Measurements from ENCODE around the gene MSMP. TPM values are rescaled to one million over a fixed set of nuclear protein-coding genes. Genes with fewer than 3 reads are reported as not detected.

The MSMP gene
- total RNA-seq, 1 donor from 2014 or later: 42.5 TPM

GRCh38 chr9:35717132-35717870, 36.8 kb downstream of the MSMP start:
- DNase-seq: no peak

- DNase-seq: no peak
Observed at GRCh38 chr9:35716230-35716629, 37.8 kb downstream of the MSMP start.

- DNase-seq: no peak
Observed at GRCh38 chr9:35714579-35715252, 39.4 kb downstream of the MSMP start.

GRCh38 chr9:35714123-35714522, 40.0 kb downstream of the MSMP start:
- no peak for DNase-seq

GRCh38 chr9:35713578-35713977, 40.5 kb downstream of the MSMP start:
- DNase-seq: no peak

GRCh38 chr9:35712762-35713400, 41.2 kb downstream of the MSMP start:
- DNase-seq: no peak

- DNase-seq: no peak
Observed at GRCh38 chr9:35711501-35712428, 42.3 kb downstream of the MSMP start.

- no peak for DNase-seq
Observed at GRCh38 chr9:35710818-35711500, 43.1 kb downstream of the MSMP start.

GRCh38 chr9:35708146-35708545, 45.9 kb downstream of the MSMP start:
- no peak for DNase-seq

GRCh38 chr9:35706951-35707350, 47.1 kb downstream of the MSMP start:
- no peak for DNase-seq

GRCh38 chr9:35705836-35706430, 48.1 kb downstream of the MSMP start:
- no peak for DNase-seq

- no peak for DNase-seq
Observed at GRCh38 chr9:35705372-35705771, 48.7 kb downstream of the MSMP start.

- DNase-seq: no peak
Observed at GRCh38 chr9:35703906-35704672, 50.0 kb downstream of the MSMP start.

Other genes starting within 250 kb of the MSMP start
- gene TESK1, start 149.0 kb downstream of the MSMP start, total RNA-seq: 8.7 and 11.6 TPM in 2 replicates
- 0.14 TPM in 1 of 2 replicates, not detected in the other for gene CD72, start 135.9 kb downstream of the MSMP start, total RNA-seq
- not detected in 2 replicates for gene SIT1, start 103.3 kb downstream of the MSMP start, total RNA-seq
- 9,128 and 10,291 TPM in 2 replicates for gene RMRP, start 96.3 kb downstream of the MSMP start, total RNA-seq
- gene CCDC107, start 96.0 kb downstream of the MSMP start, total RNA-seq: 8.5 and 12.4 TPM in 2 replicates
- 0.34 and 3.1 TPM in 2 replicates for gene ARHGEF39, start 89.1 kb downstream of the MSMP start, total RNA-seq
- gene CA9, start 80.3 kb downstream of the MSMP start, total RNA-seq: not detected in 2 replicates
- gene TPM2, start 64.4 kb downstream of the MSMP start, total RNA-seq: 10.2 and 19.6 TPM in 2 replicates
- gene TLN1, start 22.1 kb downstream of the MSMP start, total RNA-seq: 250 and 670 TPM in 2 replicates
- 57.5 and 66.5 TPM in 2 replicates for gene CREB3, start 21.6 kb downstream of the MSMP start, total RNA-seq
- gene GBA2, start 5.0 kb downstream of the MSMP start, total RNA-seq: 95.2 and 121 TPM in 2 replicates
- 10.6 and 20.7 TPM in 2 replicates for gene RGP1, start 5.0 kb downstream of the MSMP start, total RNA-seq
- 2.7 and 10.8 TPM in 2 replicates for gene NPR2, start 37.3 kb upstream of the MSMP start, total RNA-seq
- gene SPAG8, start 58.0 kb upstream of the MSMP start, total RNA-seq: 0.19 TPM in 1 of 2 replicates, not detected in the other
- 5.8 and 11.5 TPM in 2 replicates for gene HINT2, start 60.8 kb upstream of the MSMP start, total RNA-seq
- gene FAM221B, start 74.5 kb upstream of the MSMP start, total RNA-seq: not detected in 2 replicates
- under 0.01 and 0.23 TPM in 2 replicates for gene TMEM8B, start 75.0 kb upstream of the MSMP start, total RNA-seq
- not detected in 2 replicates for gene OR13J1, start 116.1 kb upstream of the MSMP start, total RNA-seq
- 0.93 and 2.6 TPM in 2 replicates for gene HRCT1, start 151.9 kb upstream of the MSMP start, total RNA-seq
- 3.2 and 3.8 TPM in 2 replicates for gene SPAAR, start 155.2 kb upstream of the MSMP start, total RNA-seq
- not detected in 2 replicates for gene OR2S2, start 203.9 kb upstream of the MSMP start, total RNA-seq